GM13977 (cell line): ENCODE results near the gene EFCAB12.

ENCODE experiments used
- DNase-seq: peaks from one replicate; pipeline ENCODE4 v3.0.0; 2012; ENCODE audit warnings: low spot score
- CTCF ChIP-seq: IDR thresholded peaks from 2 replicates; pipeline ENCODE4 v1.5.1; 2012; ENCODE audit warnings: mild to moderate bottlenecking, control low read depth; ENCODE audit not compliant: insufficient read depth; ENCODE audit errors: extremely low read depth, missing control alignments
- in situ Hi-C: fragments of 300-500 bp; cut with MboI; formaldehyde crosslinking; loops from one replicate; pipeline ENCODE4 v1.12.0; 2022; ENCODE audit warnings: low sequenced_read_pairs, low pct_unique_long_range_greater_than_20kb, mixed read lengths, inconsistent platforms; ENCODE audit not compliant: unreplicated experiment

The EFCAB12 gene

GRCh38 chr3:129470861-129471260, 42.4 kb upstream of the EFCAB12 start:
- in situ Hi-C loops = no loop called here
- no peak for TF ChIP-seq CTCF
- no peak for DNase-seq

GRCh38 chr3:129469026-129469425, 40.6 kb upstream of the EFCAB12 start:
- no peak for DNase-seq
- in situ Hi-C loops = no loop called here
- no peak for TF ChIP-seq CTCF

GRCh38 chr3:129467932-129468331, 39.5 kb upstream of the EFCAB12 start:
- in situ Hi-C loops = no loop called here
- no peak for DNase-seq
- no peak for TF ChIP-seq CTCF

GRCh38 chr3:129463716-129464115, 35.3 kb upstream of the EFCAB12 start:
- in situ Hi-C loops = no loop called here
- no peak for DNase-seq
- no peak for TF ChIP-seq CTCF

- in situ Hi-C loops = no loop called here
- no peak for TF ChIP-seq CTCF
- DNase-seq = no peak
Measured at GRCh38 chr3:129463094-129463493, 34.7 kb upstream of the EFCAB12 start.

GRCh38 chr3:129462361-129462968, 34.0 kb upstream of the EFCAB12 start:
- TF ChIP-seq CTCF = no peak
- no peak for DNase-seq
- in situ Hi-C loops = no loop called here

- no peak for TF ChIP-seq CTCF
- in situ Hi-C loops = no loop called here
- no peak for DNase-seq
Measured at GRCh38 chr3:129461461-129462146, 33.2 kb upstream of the EFCAB12 start.
